Lower leg skin (tissue), 4 donors: ENCODE data around the gene AGPAT2. TPM values are rescaled to one million over a fixed set of nuclear protein-coding genes. Genes with fewer than 3 reads are reported as not detected.

Experiments
- DNase-seq, 2 donors: peaks; one replicate each; pipeline ENCODE4 v3.0.0-alpha.2; 2019; ENCODE audit warnings: low spot score in 2 of 2
- H3K4me3 ChIP-seq: fragments of 200-600 bp; sonication (generic); 2 replicates; pipeline ENCODE4 v1.5.1; 2017; ENCODE audit warnings: mild to moderate bottlenecking, low read depth; ENCODE audit not compliant: poor library complexity, severe bottlenecking
- CTCF ChIP-seq, 3 donors: fragments of 450-650 bp; IDR thresholded peaks; one replicate each; pipeline ENCODE4 v1.5.1; 2016; ENCODE audit warnings: antibody characterized with exemption in 3 of 3, mild to moderate bottlenecking in 3 of 3, moderate library complexity in 2 of 3
- POLR2A ChIP-seq, 2 donors: fragments of 450-650 bp; IDR thresholded peaks; one replicate each; pipeline ENCODE4 v1.6.1; 2016 to 2017; ENCODE audit warnings: antibody characterized with exemption in 2 of 2, mild to moderate bottlenecking in 1 of 2, moderate library complexity in 1 of 2
- WGBS, 2 donors: methylation state at CpG; one replicate each; pipeline ENCODE4 v1.1.5; 2018; 5-methylcytosine and 5-hydroxymethylcytosine counted together
- intact Hi-C: fragments of 100-400 bp; cut with DNase I; formaldehyde crosslinking; loops from one replicate; pipeline ENCODE4 v1.15.0; 2023; ENCODE audit warnings: low total_unique reads
- total RNA-seq, 4 donors: library from RNA; depleted of rRNA; stranded (reverse); fragments of >200 nt; gene quantifications; one replicate each; pipeline ENCODE4 v1.1.0, GENCODE V29; 2016

The AGPAT2 gene
- total RNA-seq, 4 donors from 2014 or later, result 52.4 to 77.7 (median 63.5) TPM

GRCh38 chr9:136669791-136670464 lies 17.3 kb downstream of the AGPAT2 start:
- 42 to 53% methylated on average over 20 to 23 of the region's 23 CpGs for WGBS, 2 donors
- TF ChIP-seq POLR2A (IDR thresholded peaks at IDR 0.05) (no peak), CTCF (IDR thresholded peaks at IDR 0.05) (no peak)
- H3K4me3 ChIP-seq, result no peak overlapping the region
- DNase-seq, result no peak
- intact Hi-C loops, result no loop called here

- DNase-seq, result no peak
- intact Hi-C loops, result no loop called here
- TF ChIP-seq CTCF (IDR thresholded peaks at IDR 0.05) (no peak), POLR2A (IDR thresholded peaks at IDR 0.05) (no peak)
- H3K4me3 ChIP-seq, result no peak overlapping the region
- 52 to 63% methylated on average over 11 to 16 of the region's 23 CpGs for WGBS, 2 donors
These were observed 18.1 kb downstream of the AGPAT2 start for GRCh38 chr9:136668983-136669790.

GRCh38 chr9:136667940-136668760 lies 19.1 kb downstream of the AGPAT2 start:
- no peak overlapping the region for H3K4me3 ChIP-seq
- 55 to 60% methylated on average over 4 to 16 of the region's 40 CpGs for WGBS, 2 donors
- no peak for DNase-seq
- intact Hi-C loops, result no loop called here
- TF ChIP-seq POLR2A (IDR thresholded peaks at IDR 0.05), result no peak
- no peak for TF ChIP-seq CTCF (IDR thresholded peaks at IDR 0.05)

DNA sequence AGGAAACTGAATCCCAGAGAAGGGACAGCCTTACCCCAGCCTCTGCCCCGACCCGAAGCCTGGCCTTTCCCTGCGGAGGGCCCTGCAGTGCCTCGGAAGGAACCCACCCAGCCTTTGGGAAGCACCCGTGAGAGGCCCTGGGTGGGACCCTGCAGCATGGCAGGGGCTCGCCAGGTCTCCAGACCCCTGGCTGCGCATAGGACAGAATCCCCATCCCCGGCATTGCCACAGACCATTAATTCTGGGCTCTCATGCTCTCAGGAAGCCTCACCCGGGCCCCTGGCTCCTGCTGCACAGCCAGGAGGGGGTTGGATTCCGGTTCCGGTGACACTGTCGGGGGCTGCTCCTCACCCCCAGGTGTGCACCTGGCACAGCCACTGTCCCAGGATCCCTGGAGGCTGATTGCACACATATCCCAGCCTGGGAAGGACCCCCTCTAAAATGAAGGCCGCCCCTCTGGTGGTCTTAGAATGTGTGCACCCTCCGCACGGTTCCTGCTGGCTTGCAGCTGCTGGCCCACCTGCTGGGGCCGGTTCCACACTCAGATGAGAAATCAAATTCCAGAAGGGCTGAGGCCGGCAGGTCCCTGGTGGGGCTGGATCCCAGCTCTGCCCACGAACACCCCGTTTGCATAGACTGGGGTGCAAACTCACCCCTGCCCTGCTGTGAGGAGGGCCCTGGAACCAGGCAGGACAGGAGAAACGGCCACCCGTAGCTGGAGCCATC lies 19.9 kb downstream of the AGPAT2 start:
- H3K4me3 ChIP-seq, result no peak overlapping the region
- TF ChIP-seq CTCF (IDR thresholded peaks at IDR 0.05), result no peak
- no peak for DNase-seq
- intact Hi-C loops, result no loop called here
- 57 to 75% methylated on average over 15 to 18 of the region's 21 CpGs for WGBS, 2 donors
